HCT116 (cell line): Measurements from ENCODE around the gene FGF22. TPM values are rescaled to one million over a fixed set of nuclear protein-coding genes. Genes with fewer than 3 reads are reported as not detected.

Experiments used
- ATAC-seq: fragments of 200-7000 bp; cut with Tn5 transposase; 2 replicates; pipeline ENCODE4 v1.9.1; 2020; ENCODE audit warnings: mild to moderate bottlenecking, moderate library complexity
- BruUV-seq: library from RNA; stranded (reverse); fragments of 400-500 nt; replicated peaks from 2 replicates; lab custom pipeline; 2021; lab: Mats Ljungman, UMichigan
- CTCF ChIA-PET: fragments of 300-600 bp; sonication (Branson Sonifier 250); formaldehyde crosslinking; loops from one replicate; lab custom pipeline; 2021; ENCODE audit warnings: antibody characterized with exemption; lab: Charles Lee
- POLR2A ChIA-PET: fragments of 300-600, 350-600 bp; sonication (Branson Sonifier 250); formaldehyde crosslinking; loops from one replicate; lab custom pipeline; 2021; ENCODE audit warnings: antibody characterized with exemption; lab: Charles Lee
- RAD21 ChIA-PET, 2 experiments: fragments of 300-600 bp; sonication (Branson Sonifier 250); formaldehyde crosslinking; loops; one replicate each; lab custom pipeline; 2023; ENCODE audit warnings: low total read pairs in 2 of 2; ENCODE audit not compliant: uncharacterized antibody in 2 of 2, unreplicated experiment in 2 of 2, low non-redundant PET in 1 of 2; lab: Charles Lee
- DNase-seq: peaks from one replicate; pipeline ENCODE4 v3.0.0-alpha.2; 2010; ENCODE audit warnings: low read depth, low spot score
- H2AFZ ChIP-seq: fragments of 200-600 bp; shearing (Covaris generic), sonication (generic); 2 replicates; pipeline ENCODE4 v1.6.1; 2017; ENCODE audit warnings: low read depth, mixed run types, mixed read lengths, antibody characterized with exemption, low read length; ENCODE audit not compliant: poor library complexity, severe bottlenecking
- H3K27ac ChIP-seq: 2 replicates; pipeline ENCODE4 v1.5.1; 2012; ENCODE audit warnings: low read depth, low read length
- H3K27me3 ChIP-seq: fragments of 200-600 bp; sonication (generic); 2 replicates; pipeline ENCODE4 v1.6.1; 2016; ENCODE audit warnings: mixed run types, low read length, mixed read lengths; ENCODE audit not compliant: insufficient read depth
- H3K36me3 ChIP-seq, 2 experiments: fragments of 200-500 bp in 1 of 2; fragments of 200-600 bp in 1 of 2; sonication (Bioruptor generic) in 1 of 2; sonication (generic) in 1 of 2; 2 replicates each; pipeline versions ENCODE4 v1.5.1 to v1.6.1; 2014 to 2016; ENCODE audit warnings: low read length in 2 of 2, inconsistent platforms in 1 of 2, mixed read lengths in 1 of 2, mixed run types in 1 of 2; ENCODE audit not compliant: insufficient read depth in 2 of 2, control insufficient read depth in 1 of 2
- H3K4me1 ChIP-seq, 2 experiments: fragments of 200-600 bp in 1 of 2; sonication (generic) in 1 of 2; 2 replicates each; pipeline versions ENCODE4 v1.5.1 to v1.6.1; 2012 to 2017; ENCODE audit warnings: low read length in 2 of 2, inconsistent platforms in 1 of 2, mild to moderate bottlenecking in 1 of 2, mixed read lengths in 1 of 2, mixed run types in 1 of 2, moderate library complexity in 1 of 2; ENCODE audit not compliant: insufficient read depth in 2 of 2, control insufficient read depth in 1 of 2
- H3K4me2 ChIP-seq: fragments of 200-600 bp; sonication (generic); 2 replicates; pipeline ENCODE4 v1.6.1; 2017; ENCODE audit warnings: mixed run types, low read length, mixed read lengths
- H3K4me3 ChIP-seq, 2 experiments: fragments of 200-600 bp in 1 of 2; sonication (generic) in 1 of 2; replicated peaks in 1 of 2; 2 replicates each; pipeline ENCODE4 v1.5.1; 2011 to 2016; ENCODE audit warnings: low read length in 2 of 2, control low read depth in 1 of 2, low read depth in 1 of 2, mild to moderate bottlenecking in 1 of 2, mixed read lengths in 1 of 2, mixed run types in 1 of 2
- H3K79me2 ChIP-seq: fragments of 200-600 bp; sonication (generic); 2 replicates; pipeline ENCODE4 v1.6.1; 2017; ENCODE audit warnings: mild to moderate bottlenecking, mixed run types, low read length, moderate library complexity, mixed read lengths; ENCODE audit not compliant: insufficient read depth
- H3K9ac ChIP-seq: fragments of 200-600 bp; sonication (generic); 2 replicates; pipeline ENCODE4 v1.6.1; 2016; ENCODE audit warnings: low read length, mixed read lengths
- H3K9me2 ChIP-seq: fragments of 200-600 bp; sonication (generic), shearing (Covaris generic); 2 replicates; pipeline ENCODE4 v1.6.1; 2017; ENCODE audit warnings: mixed run types, mild to moderate bottlenecking, moderate library complexity; ENCODE audit not compliant: insufficient read depth
- H3K9me3 ChIP-seq, 2 experiments: fragments of 200-500 bp in 1 of 2; fragments of 200-600 bp in 1 of 2; sonication (Bioruptor generic) in 1 of 2; sonication (generic) in 1 of 2; 2 replicates each; pipeline ENCODE4 v1.6.1; 2014 to 2017; ENCODE audit warnings: low read length in 2 of 2, mixed read lengths in 2 of 2, inconsistent platforms in 1 of 2, low read depth in 1 of 2, mild to moderate bottlenecking in 1 of 2, mixed run types in 1 of 2, moderate library complexity in 1 of 2; ENCODE audit not compliant: control insufficient read depth in 1 of 2, insufficient read depth in 1 of 2
- H4K20me1 ChIP-seq: fragments of 200-600 bp; sonication (generic), shearing (Covaris generic); 2 replicates; pipeline ENCODE4 v1.6.1; 2017; ENCODE audit warnings: mixed run types, mild to moderate bottlenecking, moderate library complexity; ENCODE audit not compliant: insufficient read depth
- CBX3 ChIP-seq: IDR thresholded peaks from 2 replicates; pipeline ENCODE4 v1.6.1; 2012; ENCODE audit warnings: low read depth
- CTCF ChIP-seq, 3 experiments: fragments of 200-600 bp in 1 of 3; sonication (generic) in 1 of 3; IDR thresholded peaks in 2 of 3; conservative IDR thresholded peaks in 1 of 3; 2 replicates each; pipeline ENCODE4 v1.5.1; 2012 to 2017; ENCODE audit warnings: low read depth in 2 of 3, low read length in 2 of 3, antibody characterized with exemption in 1 of 3, borderline replicate concordance in 1 of 3, control low read depth in 1 of 3, mild to moderate bottlenecking in 1 of 3, mixed read lengths in 1 of 3, mixed run types in 1 of 3, moderate library complexity in 1 of 3; ENCODE audit not compliant: insufficient read depth in 1 of 3
- EGR1 ChIP-seq: IDR thresholded peaks from 2 replicates; pipeline ENCODE4 v1.6.1; 2012; ENCODE audit warnings: low read depth
- EZH2 ChIP-seq: fragments of 200-600 bp; sonication (generic); IDR thresholded peaks from 2 replicates; pipeline ENCODE4 v1.6.1; 2017; ENCODE audit warnings: antibody characterized with exemption, mixed run types
- FOSL1 ChIP-seq: IDR thresholded peaks from 2 replicates; pipeline ENCODE4 v1.6.1; 2012; ENCODE audit warnings: low read depth
- JUND ChIP-seq: IDR thresholded peaks from 2 replicates; pipeline ENCODE4 v1.6.1; 2012
- RAD21 ChIP-seq: IDR thresholded peaks from 2 replicates; pipeline ENCODE4 v1.6.1; 2012; ENCODE audit warnings: low read depth, mild to moderate bottlenecking
- SP1 ChIP-seq: IDR thresholded peaks from 2 replicates; pipeline ENCODE4 v1.6.1; 2012; ENCODE audit warnings: low read depth
- SRF ChIP-seq: IDR thresholded peaks from 2 replicates; pipeline ENCODE4 v1.6.1; 2012; ENCODE audit warnings: low read depth
- YY1 ChIP-seq: IDR thresholded peaks from 2 replicates; pipeline ENCODE4 v1.6.1; 2011; ENCODE audit warnings: low read length, low read depth, moderate library complexity, mild to moderate bottlenecking; ENCODE audit not compliant: insufficient replicate concordance; ENCODE audit errors: extremely low read depth
- ZBTB33 ChIP-seq: IDR thresholded peaks from 2 replicates; pipeline ENCODE4 v1.6.1; 2011; ENCODE audit warnings: mild to moderate bottlenecking, low read length, moderate library complexity; ENCODE audit not compliant: insufficient replicate concordance; ENCODE audit errors: extremely low read depth
- ZFX ChIP-seq: fragments of 450-650 bp; IDR thresholded peaks from 2 replicates; pipeline ENCODE4 v1.6.1; 2017
- intact Hi-C: fragments of 100-400 bp; cut with micrococcal nuclease; formaldehyde crosslinking; loops from 2 replicates; pipeline ENCODE4 v1.10.0; 2022
- total RNA-seq: library from RNA; stranded (reverse); gene quantifications from one replicate; pipeline ENCODE4 v1.2.1, GENCODE V29; 2021; ENCODE audit not compliant: unreplicated experiment
- TF ChIP-seq, protein P1 (sequence below): IDR thresholded peaks from 2 replicates; pipeline ENCODE4 v1.6.1; 2012; ENCODE audit warnings: low read depth

Gene FGF22
- total RNA-seq, 1 experiment from 2014 or later, result 1.5 TPM

GRCh38 chr19:658916-659839, 19.5 kb downstream of the FGF22 start:
- intact Hi-C loops, result no loop called here
- Histone ChIP-seq H3K4me2 (no peak overlapping the region), H3K4me1 (peaks cover 12 to 23% of the 10 kb centered on the region in 2 experiments), H4K20me1 (peaks cover 5% of the 10 kb centered on the region; the same call in 1 of the 2 replicates), H3K9me3 (no peaks in the 10 kb centered on the region), H3K79me2 (peaks cover 88% of the 10 kb centered on the region), H3K27ac (no peak overlapping the region; the same call in 1 of the 2 replicates), H3K4me3 (no peak overlapping the region), H3K9ac (no peak overlapping the region), H2AFZ (no peak overlapping the region), H3K9me2 (no peaks in the 10 kb centered on the region), H3K36me3 (peaks cover 3 to 21% of the 10 kb centered on the region in 2 experiments; a peak in 3 of 4 replicates), H3K27me3 (no peaks in the 10 kb centered on the region)
- POLR2A ChIA-PET, result interaction anchor here (1.5 kb wide), 1 partner anchor 22 kb away, joined by 3 read pairs; no protein-coding TSS in a partner anchor
- ATAC-seq (no peak), DNase-seq (no peak)
- BruUV-seq, result no TSS peak
- RAD21 ChIA-PET, result no interaction called here
- no peak for TF ChIP-seq EZH2
- no peak for TF ChIP-seq CBX3
- no peak for TF ChIP-seq SRF
- TF ChIP-seq ZBTB33, result no peak
- TF ChIP-seq FOSL1, result no peak
- TF ChIP-seq RAD21, result no peak
- no peak for TF ChIP-seq YY1
- TF ChIP-seq CTCF (IDR thresholded peaks at IDR 0.05 in 2 of 3, conservative IDR thresholded peaks at IDR 0.05 in 1 of 3; ENCODE audit: borderline replicate concordance in 1 of 3, insufficient read depth in 1 of 3, low read depth in 2 of 3, low read length in 2 of 3), result no peak
- no peak for TF ChIP-seq ZFX
- TF ChIP-seq EGR1, result no peak
- TF ChIP-seq JUND, result no peak
- no peak for TF ChIP-seq SP1
- TF ChIP-seq, protein P1, sequence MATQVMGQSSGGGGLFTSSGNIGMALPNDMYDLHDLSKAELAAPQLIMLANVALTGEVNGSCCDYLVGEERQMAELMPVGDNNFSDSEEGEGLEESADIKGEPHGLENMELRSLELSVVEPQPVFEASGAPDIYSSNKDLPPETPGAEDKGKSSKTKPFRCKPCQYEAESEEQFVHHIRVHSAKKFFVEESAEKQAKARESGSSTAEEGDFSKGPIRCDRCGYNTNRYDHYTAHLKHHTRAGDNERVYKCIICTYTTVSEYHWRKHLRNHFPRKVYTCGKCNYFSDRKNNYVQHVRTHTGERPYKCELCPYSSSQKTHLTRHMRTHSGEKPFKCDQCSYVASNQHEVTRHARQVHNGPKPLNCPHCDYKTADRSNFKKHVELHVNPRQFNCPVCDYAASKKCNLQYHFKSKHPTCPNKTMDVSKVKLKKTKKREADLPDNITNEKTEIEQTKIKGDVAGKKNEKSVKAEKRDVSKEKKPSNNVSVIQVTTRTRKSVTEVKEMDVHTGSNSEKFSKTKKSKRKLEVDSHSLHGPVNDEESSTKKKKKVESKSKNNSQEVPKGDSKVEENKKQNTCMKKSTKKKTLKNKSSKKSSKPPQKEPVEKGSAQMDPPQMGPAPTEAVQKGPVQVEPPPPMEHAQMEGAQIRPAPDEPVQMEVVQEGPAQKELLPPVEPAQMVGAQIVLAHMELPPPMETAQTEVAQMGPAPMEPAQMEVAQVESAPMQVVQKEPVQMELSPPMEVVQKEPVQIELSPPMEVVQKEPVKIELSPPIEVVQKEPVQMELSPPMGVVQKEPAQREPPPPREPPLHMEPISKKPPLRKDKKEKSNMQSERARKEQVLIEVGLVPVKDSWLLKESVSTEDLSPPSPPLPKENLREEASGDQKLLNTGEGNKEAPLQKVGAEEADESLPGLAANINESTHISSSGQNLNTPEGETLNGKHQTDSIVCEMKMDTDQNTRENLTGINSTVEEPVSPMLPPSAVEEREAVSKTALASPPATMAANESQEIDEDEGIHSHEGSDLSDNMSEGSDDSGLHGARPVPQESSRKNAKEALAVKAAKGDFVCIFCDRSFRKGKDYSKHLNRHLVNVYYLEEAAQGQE, result no peak
- CTCF ChIA-PET, result no interaction called here
